Calu3 (cell line): ENCODE results near the gene RABGGTB. TPM values are rescaled to one million over a fixed set of nuclear protein-coding genes. Genes with fewer than 3 reads are reported as not detected.
"Not testable (repeated sequence)": the region's sequence is repeated elsewhere in the genome, so short reads cannot be mapped to it uniquely, and the experiment has no call there.

Experiments used
- BruUV-seq: library from RNA; stranded (reverse); fragments of 400-500 nt; replicated peaks from 2 replicates; lab custom pipeline; 2021; lab: Mats Ljungman, UMichigan
- CTCF ChIA-PET: fragments of 300-600 bp; sonication (Branson Sonifier 250); formaldehyde crosslinking; loops from one replicate; lab custom pipeline; 2022; ENCODE audit warnings: antibody characterized with exemption; lab: Charles Lee
- DNase-seq: peaks from one replicate; pipeline ENCODE4 v3.0.0; 2022
- H3K27ac Mint-ChIP-seq: one replicate; pipeline ENCODE4 v1.8.0; 2022; ENCODE audit warnings: mixed read lengths; ENCODE audit not compliant: unreplicated experiment
- H3K27me3 Mint-ChIP-seq: one replicate; pipeline ENCODE4 v1.8.0; 2022; ENCODE audit warnings: mixed read lengths; ENCODE audit not compliant: unreplicated experiment
- H3K36me3 Mint-ChIP-seq: one replicate; pipeline ENCODE4 v1.8.0; 2022; ENCODE audit warnings: mild to moderate bottlenecking, moderate library complexity, mixed read lengths; ENCODE audit not compliant: insufficient read depth, unreplicated experiment
- H3K4me1 Mint-ChIP-seq: one replicate; pipeline ENCODE4 v1.8.0; 2022; ENCODE audit warnings: mild to moderate bottlenecking, low read depth, mixed read lengths; ENCODE audit not compliant: unreplicated experiment
- H3K4me3 Mint-ChIP-seq: one replicate; pipeline ENCODE4 v1.8.0; 2022; ENCODE audit warnings: mild to moderate bottlenecking, low read depth, moderate library complexity, mixed read lengths; ENCODE audit not compliant: unreplicated experiment
- H3K9me3 Mint-ChIP-seq: one replicate; pipeline ENCODE4 v1.8.0; 2022; ENCODE audit warnings: low read depth, mixed read lengths; ENCODE audit not compliant: unreplicated experiment
- CTCF ChIP-seq: fragments of 200-600 bp; IDR thresholded peaks from one replicate; pipeline ENCODE4 v1.8.0; 2022; ENCODE audit warnings: antibody characterized with exemption; ENCODE audit not compliant: unreplicated experiment
- intact Hi-C: fragments of 100-400 bp; cut with micrococcal nuclease; formaldehyde crosslinking; loops from one replicate; pipeline ENCODE4 v1.10.0; 2022; ENCODE audit not compliant: unreplicated experiment
- total RNA-seq: library from RNA; stranded (reverse); gene quantifications from 2 replicates; pipeline ENCODE4 v1.2.3, GENCODE V29; 2022

The RABGGTB gene
- total RNA-seq, 1 experiment from 2014 or later, result 105 TPM

- TF ChIP-seq CTCF, result no peak
- intact Hi-C loops, result no loop called here
- Mint-ChIP-seq H3K27ac (no peak overlapping the region), H3K4me3 (no peak overlapping the region), H3K36me3 (no peaks in the 10 kb centered on the region), H3K9me3 (no peaks in the 10 kb centered on the region), H3K4me1 (peaks cover 7% of the 10 kb centered on the region), H3K27me3 (no peaks in the 10 kb centered on the region)
- CTCF ChIA-PET, result no interaction called here
- BruUV-seq, result no TSS peak
- no peak for DNase-seq
These were observed 25.3 kb downstream of the RABGGTB start for GRCh38 chr1:75811211-75811981.

GRCh38 chr1:75812065-75812464 is 26.0 kb downstream of the RABGGTB start:
- H3K27me3 Mint-ChIP-seq, result no peaks in the 10 kb centered on the region
- intact Hi-C loops, result no loop called here
- H3K9me3 Mint-ChIP-seq, result no peaks in the 10 kb centered on the region
- no peak for DNase-seq
- H3K4me1 Mint-ChIP-seq, result peaks cover 7% of the 10 kb centered on the region
- TF ChIP-seq CTCF, result no peak
- H3K27ac Mint-ChIP-seq, result no peak overlapping the region
- CTCF ChIA-PET, result no interaction called here
- BruUV-seq, result no TSS peak
- H3K36me3 Mint-ChIP-seq, result no peaks in the 10 kb centered on the region
- H3K4me3 Mint-ChIP-seq, result no peak overlapping the region

GRCh38 chr1:75823596-75823995 is 37.5 kb downstream of the RABGGTB start:
- H3K27me3 Mint-ChIP-seq, H3K4me1 Mint-ChIP-seq, H3K27ac Mint-ChIP-seq, intact Hi-C loops, BruUV-seq, H3K9me3 Mint-ChIP-seq, CTCF ChIA-PET, DNase-seq, H3K36me3 Mint-ChIP-seq, H3K4me3 Mint-ChIP-seq: not testable (repeated sequence)

- no peak overlapping the region for H3K27ac Mint-ChIP-seq
- no TSS peak for BruUV-seq
These were observed 50.6 kb downstream of the RABGGTB start for GRCh38 chr1:75836528-75837100.

More at GRCh38 chr1:75836528-75837100, 50.6 kb downstream of the RABGGTB start:
- H3K9me3 Mint-ChIP-seq, result peaks cover 10% of the 10 kb centered on the region
- DNase-seq, result no peak
- H3K4me3 Mint-ChIP-seq, result no peak overlapping the region
- H3K27me3 Mint-ChIP-seq, result no peaks in the 10 kb centered on the region
- no peaks in the 10 kb centered on the region for H3K4me1 Mint-ChIP-seq
- TF ChIP-seq CTCF, result no peak
- CTCF ChIA-PET, result no interaction called here
- intact Hi-C loops, result no loop called here
- H3K36me3 Mint-ChIP-seq, result no peaks in the 10 kb centered on the region
